ENCODE data around the gene FRMD5. TPM values are rescaled to one million over a fixed set of nuclear protein-coding genes. Genes with fewer than 3 reads are reported as not detected.
"Not testable (repeated sequence)": the region's sequence is repeated elsewhere in the genome, so short reads cannot be mapped to it uniquely, and the experiment has no call there.

The FRMD5 gene
- total RNA-seq, 4 donors from 2014 or later = 0.15 to 2.5 (median 0.29) TPM

DNA sequence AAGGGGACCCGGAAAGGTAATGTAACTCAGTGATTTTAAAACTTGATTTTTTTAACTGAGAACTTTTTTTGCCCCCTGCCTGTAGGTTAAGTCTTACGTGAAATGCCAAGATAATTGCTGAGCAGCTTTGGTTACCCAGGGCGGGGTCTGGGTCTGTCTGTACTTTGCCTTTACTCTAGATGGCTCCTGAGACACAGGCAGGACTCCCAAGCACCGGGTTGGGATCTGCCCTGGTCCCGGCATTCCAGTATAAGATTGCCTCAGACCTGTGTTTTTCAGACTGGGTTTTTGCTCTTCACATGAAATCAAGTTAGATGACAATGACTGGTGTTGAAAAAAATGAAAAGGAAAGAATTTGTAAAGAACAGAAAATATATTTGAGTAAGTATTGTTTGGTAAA lies 328.0 kb downstream of the FRMD5 start:
- intact Hi-C loops (cut with DNase I; ENCODE audit: low total_unique reads) = no loop called here
- peak in 1 of 2 donors; percentile 8 for DNase-seq (ENCODE audit: low spot score in 2 of 2)
- H3K4me3 ChIP-seq (ENCODE audit: low read depth, poor library complexity, severe bottlenecking) = no peak overlapping the region
- whole genome bisulfite sequencing, 2 donors = 93 to 96% methylated on average over 5 of the region's 5 CpGs
- no peak for TF ChIP-seq CTCF (IDR thresholded peaks at IDR 0.05)
- TF ChIP-seq POLR2A (IDR thresholded peaks at IDR 0.05) = no peak

GRCh38 chr15:43866636-43867035 lies 328.4 kb downstream of the FRMD5 start:
- intact Hi-C loops (cut with DNase I; ENCODE audit: low total_unique reads); H3K4me3 ChIP-seq (ENCODE audit: low read depth, poor library complexity, severe bottlenecking): not testable (repeated sequence)
- DNase-seq (ENCODE audit: low spot score in 2 of 2) = peak in 1 of 2 donors; percentile 52
- WGBS, 2 donors = 96 to 97% methylated on average over 10 of the region's 10 CpGs

- TF ChIP-seq CTCF (IDR thresholded peaks at IDR 0.05) (no peak), POLR2A (IDR thresholded peaks at IDR 0.05) (no peak)
- intact Hi-C loops (cut with DNase I; ENCODE audit: low total_unique reads) = no loop called here
- no peak overlapping the region for H3K4me3 ChIP-seq (ENCODE audit: low read depth, poor library complexity, severe bottlenecking)
- 69 to 77% methylated on average over 4 of the region's 4 CpGs for WGBS, 2 donors
- no peak for DNase-seq (ENCODE audit: low spot score in 2 of 2)
Observed at GRCh38 chr15:43859546-43859945, 335.5 kb downstream of the FRMD5 start.

DNA sequence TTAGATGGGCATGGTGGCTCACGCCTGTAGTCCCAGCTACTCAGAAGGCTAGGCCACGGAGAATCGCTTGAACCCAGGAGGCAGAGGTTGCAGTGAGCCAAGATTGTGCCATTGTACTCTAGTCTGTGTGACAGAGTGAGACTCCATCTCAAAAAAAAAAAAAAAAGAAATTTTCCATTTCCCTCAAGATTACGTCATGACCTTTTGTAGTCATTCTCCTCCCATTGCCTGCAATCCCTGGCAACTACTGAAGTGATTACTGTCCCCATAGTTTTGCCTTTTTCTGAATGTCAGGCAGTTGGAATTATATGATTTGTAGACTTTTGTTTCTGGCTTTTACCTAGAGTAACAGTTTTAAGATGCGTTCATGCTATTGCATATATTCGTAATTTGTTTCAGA lies 340.3 kb downstream of the FRMD5 start:
- intact Hi-C loops (cut with DNase I; ENCODE audit: low total_unique reads) = no loop called here
- 93 to 95% methylated on average over 6 of the region's 6 CpGs for WGBS, 2 donors
- TF ChIP-seq POLR2A (IDR thresholded peaks at IDR 0.05) (no peak), CTCF (IDR thresholded peaks at IDR 0.05) (no peak)
- peak in 1 of 2 donors; percentile 31 for DNase-seq (ENCODE audit: low spot score in 2 of 2)
- H3K4me3 ChIP-seq (ENCODE audit: low read depth, poor library complexity, severe bottlenecking) = no peak overlapping the region

- DNase-seq (ENCODE audit: low spot score in 2 of 2) = no peak
- WGBS, 2 donors = 100% methylated on average over 4 of the region's 4 CpGs
- intact Hi-C loops (cut with DNase I; ENCODE audit: low total_unique reads) = no loop called here
- no peak overlapping the region for H3K4me3 ChIP-seq (ENCODE audit: low read depth, poor library complexity, severe bottlenecking)
- TF ChIP-seq POLR2A (IDR thresholded peaks at IDR 0.05) (no peak), CTCF (IDR thresholded peaks at IDR 0.05) (no peak)
Observed at GRCh38 chr15:43852607-43853006, 342.5 kb downstream of the FRMD5 start.

GRCh38 chr15:43851251-43851650 lies 343.8 kb downstream of the FRMD5 start:
- WGBS, 2 donors = 97 to 98% methylated on average over 3 of the region's 3 CpGs
- intact Hi-C loops (cut with DNase I; ENCODE audit: low total_unique reads) = no loop called here
- H3K4me3 ChIP-seq (ENCODE audit: low read depth, poor library complexity, severe bottlenecking) = no peak overlapping the region
- TF ChIP-seq CTCF (IDR thresholded peaks at IDR 0.05) = no peak
- no peak for TF ChIP-seq POLR2A (IDR thresholded peaks at IDR 0.05)
- no peak for DNase-seq (ENCODE audit: low spot score in 2 of 2)

Data from lower leg skin (tissue), 4 donors.